Epithelial cell of prostate (primary cell): Measurements from ENCODE around the gene ZMYND8.

Source experiments
- DNase-seq: peaks from one replicate; pipeline ENCODE4 v3.0.0-alpha.2; 2011; ENCODE audit warnings: low read depth, low spot score
- H3K27ac ChIP-seq: fragments of 450-650 bp; 2 replicates; pipeline ENCODE4 v1.5.1; 2017; ENCODE audit warnings: mild to moderate bottlenecking

The ZMYND8 gene

GRCh38 chr20:47160992-47161391, 195.5 kb downstream of the ZMYND8 start:
- no peak overlapping the region for H3K27ac ChIP-seq
- no peak for DNase-seq

GRCh38 chr20:47160240-47160639, 196.3 kb downstream of the ZMYND8 start:
- no peak for DNase-seq
- H3K27ac ChIP-seq: no peak overlapping the region
